Subcutaneous abdominal adipose tissue (tissue), 5 donors: Measurements from ENCODE around the gene EARS2.
A peak's percentile ranks its signal among the peaks of the same experiment; 100 is the strongest.

ENCODE experiments used
- H3K27ac ChIP-seq: one replicate; pipeline ENCODE4 v1.7.0; 2013; ENCODE audit warnings: low read depth, mild to moderate bottlenecking, inconsistent platforms, low read length, moderate library complexity
- H3K27me3 ChIP-seq, 5 donors: one replicate each; pipeline ENCODE4 v1.7.0; 2013; ENCODE audit warnings: low read length in 5 of 5, inconsistent platforms in 1 of 5; ENCODE audit not compliant: control insufficient read depth in 5 of 5, insufficient read depth in 4 of 5
- H3K36me3 ChIP-seq, 5 donors: one replicate each; pipeline ENCODE4 v1.7.0; 2013; ENCODE audit warnings: low read length in 5 of 5; ENCODE audit not compliant: control insufficient read depth in 5 of 5, insufficient read depth in 5 of 5
- H3K4me1 ChIP-seq, 5 donors: one replicate each; pipeline ENCODE4 v1.7.0; 2013; ENCODE audit warnings: low read length in 5 of 5, mild to moderate bottlenecking in 3 of 5, moderate library complexity in 1 of 5; ENCODE audit not compliant: control insufficient read depth in 5 of 5, insufficient read depth in 5 of 5
- H3K4me3 ChIP-seq, 5 donors: one replicate each; pipeline ENCODE4 v1.7.0; 2013; ENCODE audit warnings: low read length in 5 of 5, low read depth in 1 of 5
- H3K9ac ChIP-seq, 5 donors: one replicate each; pipeline ENCODE4 v1.7.0; 2013; ENCODE audit warnings: low read length in 5 of 5, mild to moderate bottlenecking in 4 of 5, moderate library complexity in 3 of 5
- H3K9me3 ChIP-seq, 5 donors: one replicate each; pipeline ENCODE4 v1.7.0; 2013; ENCODE audit warnings: low read length in 5 of 5; ENCODE audit not compliant: control insufficient read depth in 5 of 5
- donor health status: healthy.
- donor health status: healthy.
- donor health status: healthy.
- donor health status: healthy.
- donor health status: healthy.

EARS2 gene

GRCh38 chr16:23570992-23571632, 14.0 kb upstream of the EARS2 start:
- Histone ChIP-seq H3K4me1 (peaks cover 0 to 5% (median 0%) of the 10 kb centered on the region in 5 donors), H3K9ac (no peak overlapping the region), H3K27ac (no peak overlapping the region), H3K9me3 (no peaks in the 10 kb centered on the region), H3K4me3 (no peak overlapping the region), H3K27me3 (no peaks in the 10 kb centered on the region), H3K36me3 (peaks cover 16 to 96% (median 80%) of the 10 kb centered on the region in 5 donors)

- H3K27me3 ChIP-seq, result no peaks in the 10 kb centered on the region
- no peaks in the 10 kb centered on the region for H3K9me3 ChIP-seq
- peaks cover 0 to 17% (median 9%) of the 10 kb centered on the region in 5 donors for H3K4me1 ChIP-seq
- no peak overlapping the region for H3K27ac ChIP-seq
- H3K4me3 ChIP-seq, result no peak overlapping the region
- H3K9ac ChIP-seq, result no peak overlapping the region
- peaks cover 15 to 97% (median 87%) of the 10 kb centered on the region in 5 donors for H3K36me3 ChIP-seq
These were observed 10.5 kb upstream of the EARS2 start for GRCh38 chr16:23567602-23568001.

GRCh38 chr16:23566724-23567123, 9.6 kb upstream of the EARS2 start:
- Histone ChIP-seq H3K27me3 (no peaks in the 10 kb centered on the region), H3K27ac (no peak overlapping the region), H3K9me3 (no peaks in the 10 kb centered on the region), H3K4me1 (peaks cover 0 to 17% (median 9%) of the 10 kb centered on the region in 5 donors), H3K9ac (no peak overlapping the region), H3K4me3 (no peak overlapping the region), H3K36me3 (peaks cover 14 to 97% (median 87%) of the 10 kb centered on the region in 5 donors)

- Histone ChIP-seq H3K27me3 (no peaks in the 10 kb centered on the region), H3K4me1 (peaks cover 0 to 17% (median 12%) of the 10 kb centered on the region in 5 donors), H3K27ac (no peak overlapping the region), H3K9ac (no peak overlapping the region), H3K4me3 (no peak overlapping the region), H3K36me3 (peaks cover 17 to 96% (median 85%) of the 10 kb centered on the region in 5 donors), H3K9me3 (no peaks in the 10 kb centered on the region)
These were observed 7.6 kb upstream of the EARS2 start for GRCh38 chr16:23564575-23565363.

GRCh38 chr16:23563186-23563585, 6.0 kb upstream of the EARS2 start:
- Histone ChIP-seq H3K4me1 (peaks cover 3 to 33% (median 23%) of the 10 kb centered on the region in 5 donors), H3K4me3 (no peak overlapping the region), H3K36me3 (peaks cover 18 to 88% (median 79%) of the 10 kb centered on the region in 5 donors), H3K9ac (no peak overlapping the region), H3K27me3 (no peaks in the 10 kb centered on the region), H3K9me3 (no peaks in the 10 kb centered on the region), H3K27ac (no peak overlapping the region)

GRCh38 chr16:23562505-23562904, 5.4 kb upstream of the EARS2 start:
- peaks cover 4 to 35% (median 26%) of the 10 kb centered on the region in 5 donors for H3K4me1 ChIP-seq
- no peak overlapping the region for H3K27ac ChIP-seq
- H3K4me3 ChIP-seq, result no peak overlapping the region
- no peaks in the 10 kb centered on the region for H3K9me3 ChIP-seq
- peaks cover 18 to 81% (median 74%) of the 10 kb centered on the region in 5 donors for H3K36me3 ChIP-seq
- no peaks in the 10 kb centered on the region for H3K27me3 ChIP-seq
- H3K9ac ChIP-seq, result no peak overlapping the region

GRCh38 chr16:23561586-23561985, 4.4 kb upstream of the EARS2 start:
- H3K36me3 ChIP-seq, result peaks cover 18 to 72% (median 65%) of the 10 kb centered on the region in 5 donors
- H3K9ac ChIP-seq, result no peak overlapping the region
- no peak overlapping the region for H3K27ac ChIP-seq
- peaks cover 8 to 39% (median 31%) of the 10 kb centered on the region in 5 donors for H3K4me1 ChIP-seq
- peaks cover 0 to 3% (median 0%) of the 10 kb centered on the region in 5 donors for H3K27me3 ChIP-seq
- no peaks in the 10 kb centered on the region for H3K9me3 ChIP-seq
- no peak overlapping the region for H3K4me3 ChIP-seq

GRCh38 chr16:23557779-23558702, 891 bp upstream of the EARS2 start:
- H3K27ac ChIP-seq, result peak overlapping the region; percentile 86
- peak overlapping the region; percentile 77 to 96 (median 89) for H3K4me3 ChIP-seq
- H3K36me3 ChIP-seq, result peaks cover 15 to 39% (median 36%) of the 10 kb centered on the region in 5 donors
- peaks cover 0 to 3% (median 0%) of the 10 kb centered on the region in 5 donors for H3K27me3 ChIP-seq
- no peaks in the 10 kb centered on the region for H3K9me3 ChIP-seq
- peak overlapping the region; percentile 90 to 94 (median 91) for H3K9ac ChIP-seq
- H3K4me1 ChIP-seq, result peaks cover 8 to 36% (median 25%) of the 10 kb centered on the region in 5 donors

- peaks cover 8 to 25% (median 23%) of the 10 kb centered on the region in 5 donors for H3K4me1 ChIP-seq
- peaks cover 0 to 3% (median 0%) of the 10 kb centered on the region in 5 donors for H3K27me3 ChIP-seq
- H3K36me3 ChIP-seq, result peaks cover 3 to 36% (median 27%) of the 10 kb centered on the region in 5 donors
- H3K27ac ChIP-seq, result no peak overlapping the region
- no peak overlapping the region for H3K4me3 ChIP-seq
- no peak overlapping the region for H3K9ac ChIP-seq
- no peaks in the 10 kb centered on the region for H3K9me3 ChIP-seq
These were observed 2.6 kb downstream of the EARS2 start for GRCh38 chr16:23554536-23554935.
